ENCODE results near the gene TRIM33. TPM values are rescaled to one million over a fixed set of nuclear protein-coding genes. Genes with fewer than 3 reads are reported as not detected.
"Not testable (repeated sequence)": the region's sequence is repeated elsewhere in the genome, so short reads cannot be mapped to it uniquely, and the experiment has no call there.

The TRIM33 gene
- total RNA-seq, 4 donors from 2014 or later: 35.0 to 100 (median 47.7) TPM

DNA sequence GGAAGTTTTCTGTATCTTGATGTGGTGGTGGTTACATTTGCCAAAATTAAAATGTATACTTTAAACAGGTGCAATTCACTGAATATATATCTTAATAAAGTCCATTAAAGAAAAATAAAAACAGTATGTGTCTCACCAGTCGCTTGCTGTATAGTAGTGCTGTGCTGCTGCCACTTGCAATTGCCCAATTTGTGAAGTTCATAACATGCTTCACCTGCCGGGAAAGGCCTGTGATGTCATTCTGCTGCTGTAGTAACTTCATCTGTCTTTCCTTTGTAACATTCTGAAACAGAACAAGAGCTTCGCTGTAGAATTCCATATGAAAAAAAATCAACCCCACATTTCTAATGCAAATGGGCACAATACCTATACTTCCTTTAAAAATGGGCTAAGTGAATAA lies 83.4 kb downstream of the TRIM33 start:
- Histone ChIP-seq H3K9me3 (no peaks in the 10 kb centered on the region), H3K4me1 (no peaks in the 10 kb centered on the region), H3K27ac (no peak overlapping the region), H3K4me3 (no peak overlapping the region), H3K36me3 (peaks cover 53% of the 10 kb centered on the region), H3K27me3 (no peaks in the 10 kb centered on the region)
- 86% methylated on average over 3 of the region's 3 CpGs for WGBS
- DNase-seq (ENCODE audit: low spot score in 2 of 2): no peak
- TF ChIP-seq CTCF (IDR thresholded peaks at IDR 0.05): no peak

DNA sequence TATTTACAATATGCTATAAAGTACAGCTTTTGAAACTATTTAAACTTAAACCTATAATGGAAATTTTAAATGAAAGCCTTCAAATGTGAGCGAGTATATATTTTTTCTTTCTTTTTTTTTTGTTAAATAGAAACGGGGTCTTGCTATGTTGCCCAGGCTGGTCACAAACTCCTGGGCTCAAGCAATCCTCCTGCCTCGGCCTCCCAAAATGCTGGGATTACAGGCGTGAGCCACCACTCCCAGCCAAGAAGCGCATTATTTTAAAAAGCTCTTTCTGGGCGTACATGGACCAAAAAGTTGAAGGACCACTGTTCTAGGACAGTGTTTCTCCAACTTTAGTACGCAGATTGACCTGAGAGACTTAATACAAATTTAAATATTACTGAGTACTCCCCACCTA lies 87.5 kb downstream of the TRIM33 start:
- no peak overlapping the region for H3K4me3 ChIP-seq
- TF ChIP-seq POLR2A (IDR thresholded peaks at IDR 0.05) (no peak), POLR2AphosphoS5 (IDR thresholded peaks at IDR 0.05) (no peak), EP300 (IDR thresholded peaks at IDR 0.05) (no peak), CTCF (IDR thresholded peaks at IDR 0.05) (no peak)
- H3K27me3 ChIP-seq: no peaks in the 10 kb centered on the region
- H3K4me1 ChIP-seq: no peaks in the 10 kb centered on the region
- H3K27ac ChIP-seq: no peak overlapping the region
- no peak for DNase-seq (ENCODE audit: low spot score in 2 of 2)
- no peaks in the 10 kb centered on the region for H3K9me3 ChIP-seq
- 94% methylated on average over 7 of the region's 7 CpGs for WGBS
- peaks cover 83% of the 10 kb centered on the region for H3K36me3 ChIP-seq

- not testable (repeated sequence) for DNase-seq (ENCODE audit: low spot score in 2 of 2); H3K27me3 ChIP-seq; H3K4me3 ChIP-seq; H3K27ac ChIP-seq; H3K9me3 ChIP-seq; H3K4me1 ChIP-seq
- H3K36me3 ChIP-seq: peaks cover 84% of the 10 kb centered on the region
- over 99% methylated on average over 7 of the region's 7 CpGs for WGBS
These were observed 92.1 kb downstream of the TRIM33 start for GRCh38 chr1:114418948-114419347.

GRCh38 chr1:114397601-114398000 lies 113.4 kb downstream of the TRIM33 start:
- no peaks in the 10 kb centered on the region for H3K9me3 ChIP-seq
- H3K36me3 ChIP-seq: peaks cover 45% of the 10 kb centered on the region
- no peaks in the 10 kb centered on the region for H3K27me3 ChIP-seq
- DNase-seq (ENCODE audit: low spot score in 2 of 2): no peak
- WGBS: 86% methylated on average over 4 of the region's 4 CpGs
- no peak overlapping the region for H3K27ac ChIP-seq
- H3K4me1 ChIP-seq: no peaks in the 10 kb centered on the region
- no peak overlapping the region for H3K4me3 ChIP-seq
- TF ChIP-seq EP300 (IDR thresholded peaks at IDR 0.05) (no peak), POLR2AphosphoS5 (IDR thresholded peaks at IDR 0.05) (no peak), POLR2A (IDR thresholded peaks at IDR 0.05) (no peak), CTCF (IDR thresholded peaks at IDR 0.05) (no peak)

GRCh38 chr1:114395863-114396262 lies 115.1 kb downstream of the TRIM33 start:
- Histone ChIP-seq H3K9me3 (no peaks in the 10 kb centered on the region), H3K4me3 (no peak overlapping the region), H3K27me3 (no peaks in the 10 kb centered on the region), H3K36me3 (peaks cover 42% of the 10 kb centered on the region), H3K4me1 (no peaks in the 10 kb centered on the region), H3K27ac (no peak overlapping the region)
- DNase-seq (ENCODE audit: low spot score in 2 of 2): no peak
- no peak for TF ChIP-seq CTCF (IDR thresholded peaks at IDR 0.05)
- no peak for TF ChIP-seq EP300 (IDR thresholded peaks at IDR 0.05)
- TF ChIP-seq POLR2AphosphoS5 (IDR thresholded peaks at IDR 0.05): no peak
- TF ChIP-seq POLR2A (IDR thresholded peaks at IDR 0.05): no peak
- 98% methylated on average over 1 of the region's 1 CpG for WGBS

DNA sequence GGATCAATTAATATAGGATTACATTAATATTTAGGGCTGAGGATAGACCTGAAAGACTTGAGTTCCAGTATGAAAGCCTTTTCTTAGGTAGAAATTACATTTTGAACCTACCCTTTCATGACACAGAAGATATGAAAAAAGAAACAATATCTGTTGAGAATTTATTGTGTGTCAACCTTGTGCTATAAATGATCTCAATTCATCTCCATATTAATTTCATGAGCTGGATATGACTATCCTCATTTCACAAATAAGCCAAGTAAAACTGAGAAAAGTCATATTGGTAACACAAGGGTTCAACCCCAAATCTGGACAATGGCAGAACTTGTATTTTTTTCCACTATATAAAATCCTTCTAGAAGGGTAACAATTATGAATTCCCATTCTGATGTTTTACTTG lies 120.0 kb downstream of the TRIM33 start:
- TF ChIP-seq POLR2A (IDR thresholded peaks at IDR 0.05) (no peak), POLR2AphosphoS5 (IDR thresholded peaks at IDR 0.05) (no peak)
- H3K27ac ChIP-seq: no peak overlapping the region
- DNase-seq (ENCODE audit: low spot score in 2 of 2): no peak
- H3K27me3 ChIP-seq: no peaks in the 10 kb centered on the region
- no peaks in the 10 kb centered on the region for H3K4me1 ChIP-seq
- peaks cover 14% of the 10 kb centered on the region for H3K36me3 ChIP-seq
- no peak overlapping the region for H3K4me3 ChIP-seq
- no peaks in the 10 kb centered on the region for H3K9me3 ChIP-seq

All from suprapubic skin (tissue), 4 donors.